HG02759 (cell line): Measurements from ENCODE around the gene STX12.
"Not testable (repeated sequence)": the region's sequence is repeated elsewhere in the genome, so short reads cannot be mapped to it uniquely, and the experiment has no call there.

Experiments
- ATAC-seq: cut with Tn5 transposase; IDR thresholded peaks from one replicate; pipeline ENCODE4 v1.9.1; 2021; ENCODE audit warnings: mild to moderate bottlenecking, moderate library complexity; ENCODE audit not compliant: unreplicated experiment

The STX12 gene

GRCh38 chr1:27774654-27775053, 1.6 kb downstream of the STX12 start:
- ATAC-seq: no peak

DNA sequence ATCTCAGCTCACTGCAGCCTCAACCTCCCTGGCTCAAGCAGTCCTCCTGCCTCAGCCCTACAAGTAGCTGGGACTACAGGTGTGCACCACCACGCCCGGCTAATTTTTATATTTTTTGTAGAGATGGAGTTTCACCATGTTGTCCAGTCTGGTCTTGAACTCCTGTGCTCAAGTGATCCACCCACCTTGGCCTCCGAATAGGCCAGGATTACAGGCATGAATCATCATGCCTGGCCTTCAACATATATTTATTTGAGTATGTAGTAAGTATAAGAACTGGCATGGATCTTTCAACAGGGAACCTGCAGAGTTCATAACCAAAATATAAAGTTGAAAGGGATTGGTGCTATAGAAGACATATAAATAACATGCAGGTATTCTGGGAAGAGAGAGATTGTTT, 2.3 kb downstream of the STX12 start:
- ATAC-seq: not testable (repeated sequence)

- ATAC-seq: not testable (repeated sequence)
Measured at GRCh38 chr1:27776276-27776675, 3.3 kb downstream of the STX12 start.

- ATAC-seq: no peak
Measured at GRCh38 chr1:27778056-27778455, 5.0 kb downstream of the STX12 start.

DNA sequence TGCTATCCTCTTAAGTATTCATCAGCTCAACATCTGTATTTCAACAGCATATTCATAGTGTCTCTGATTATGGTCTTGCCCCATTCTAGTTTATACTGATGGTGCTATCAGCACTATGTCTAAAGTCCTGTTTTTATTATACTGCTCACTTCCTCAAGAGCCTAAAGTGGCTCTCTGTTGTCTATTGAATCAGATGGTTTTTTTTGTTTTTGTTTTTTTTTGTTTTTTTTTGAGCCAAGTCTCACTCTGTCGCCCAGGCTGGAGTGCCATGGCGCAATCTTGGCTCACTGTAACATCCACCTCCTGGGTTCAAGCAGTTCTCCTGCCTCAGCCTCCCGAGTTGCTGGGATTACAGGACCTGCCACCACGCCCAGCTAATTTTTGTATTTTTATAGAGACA, 6.1 kb downstream of the STX12 start:
- ATAC-seq: no peak

GRCh38 chr1:27782950-27783349, 9.9 kb downstream of the STX12 start:
- ATAC-seq: no peak

DNA sequence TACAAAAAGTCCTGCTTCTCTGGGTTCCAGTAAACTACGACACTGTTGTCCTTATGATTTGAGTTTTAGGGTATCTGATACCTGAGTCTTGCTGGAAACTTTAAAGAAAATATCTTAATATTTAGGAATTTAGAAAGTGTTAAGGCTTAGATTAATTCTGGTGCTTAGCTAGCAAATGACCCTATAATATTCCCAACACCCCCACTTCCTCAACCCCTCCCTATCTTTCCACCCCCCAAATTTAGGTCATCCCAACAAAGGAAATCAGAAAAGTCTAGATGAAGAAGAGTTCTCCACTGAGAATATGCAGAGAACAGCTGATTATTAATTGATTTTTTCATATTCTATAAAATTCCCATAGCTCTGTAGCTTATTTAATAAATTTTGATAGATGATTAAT, 11.7 kb downstream of the STX12 start:
- ATAC-seq: no peak

DNA sequence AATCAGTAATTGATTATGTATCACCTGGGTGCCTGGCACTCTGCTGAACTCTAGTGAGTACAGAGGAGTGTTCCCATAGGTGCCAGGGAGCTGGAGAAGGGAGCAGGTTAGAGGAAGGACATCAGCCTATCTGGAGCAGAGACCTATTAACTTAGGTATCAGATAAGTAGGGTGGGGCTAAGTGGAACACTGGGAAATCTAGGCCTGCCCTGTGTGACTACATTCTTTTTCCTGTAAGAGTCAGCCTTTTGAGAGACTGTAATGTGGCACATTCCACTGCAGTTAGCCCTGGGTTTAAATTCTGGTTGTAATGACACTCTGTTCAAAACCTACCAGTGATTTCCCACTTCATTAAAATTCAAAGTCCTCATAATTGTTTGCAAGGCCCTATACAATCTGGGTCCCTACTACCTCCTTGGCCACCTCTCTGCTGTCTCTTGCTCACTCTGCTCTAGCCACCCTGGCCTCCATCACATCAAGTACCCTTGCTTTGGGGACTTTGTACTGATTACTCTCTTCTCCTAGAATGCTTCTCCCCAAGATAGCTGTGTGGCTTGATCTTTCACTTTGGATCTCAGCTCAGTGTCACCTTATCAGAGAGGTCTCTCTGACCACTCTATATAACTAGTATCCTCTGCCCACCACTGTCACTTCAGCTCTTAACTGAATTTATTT, 12.9 kb downstream of the STX12 start:
- no peak for ATAC-seq

- ATAC-seq: no peak
Measured at GRCh38 chr1:27787895-27788294, 14.9 kb downstream of the STX12 start.

DNA sequence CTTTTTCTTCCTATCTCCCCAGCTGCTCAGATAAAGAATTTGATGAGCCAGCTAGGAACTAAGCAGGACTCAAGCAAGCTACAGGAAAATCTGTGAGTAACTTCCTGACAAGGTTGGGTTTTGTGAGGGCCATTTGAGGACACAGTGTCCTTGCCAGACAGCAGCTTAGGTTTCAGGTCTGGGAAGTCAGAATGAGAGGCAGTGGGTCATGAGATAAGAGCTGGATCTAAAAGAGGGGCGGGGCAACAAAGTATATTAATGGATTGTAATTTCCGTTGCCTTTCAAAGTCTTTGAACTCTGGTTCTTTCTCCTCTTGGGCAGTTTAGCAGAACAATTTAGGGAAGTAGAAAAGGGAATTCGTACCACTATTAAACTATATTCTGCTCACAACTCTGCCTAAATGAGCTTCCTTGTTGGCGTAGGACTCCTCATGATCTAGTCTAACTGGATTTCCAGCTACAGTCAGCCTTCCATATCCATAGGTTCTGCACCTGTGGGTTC, 16.6 kb downstream of the STX12 start:
- no peak for ATAC-seq

DNA sequence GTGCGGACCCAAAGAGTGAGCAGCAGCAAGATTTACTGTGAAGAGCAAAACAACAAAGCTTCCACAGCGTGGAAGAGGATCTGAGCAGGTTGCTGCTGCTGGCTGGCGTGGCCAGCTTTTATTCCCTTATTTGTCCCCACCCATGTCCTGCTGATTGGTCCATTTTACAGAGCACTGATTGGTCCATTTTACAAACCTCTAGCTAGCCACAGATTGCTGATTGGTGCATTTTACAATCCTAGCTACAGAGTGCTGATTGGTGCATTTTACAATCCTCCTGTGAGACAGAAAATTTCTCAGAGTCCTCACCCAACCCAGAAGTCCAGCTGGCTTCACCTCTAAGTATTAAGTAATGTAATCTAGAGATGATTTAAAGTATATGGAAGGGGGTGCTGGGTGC, 17.3 kb downstream of the STX12 start:
- not testable (repeated sequence) for ATAC-seq

GRCh38 chr1:27795601-27796000, 22.6 kb downstream of the STX12 start:
- ATAC-seq: no peak

- ATAC-seq: no peak
Measured at GRCh38 chr1:27804791-27805190, 31.8 kb downstream of the STX12 start.

GRCh38 chr1:27806758-27807157, 33.7 kb downstream of the STX12 start:
- no peak for ATAC-seq

- ATAC-seq: no peak
Measured at GRCh38 chr1:27807385-27807784, 34.4 kb downstream of the STX12 start.

- not testable (repeated sequence) for ATAC-seq
Measured at GRCh38 chr1:27808131-27808530, 35.1 kb downstream of the STX12 start.

- no peak for ATAC-seq
Measured at GRCh38 chr1:27809883-27810282, 36.9 kb downstream of the STX12 start.

DNA sequence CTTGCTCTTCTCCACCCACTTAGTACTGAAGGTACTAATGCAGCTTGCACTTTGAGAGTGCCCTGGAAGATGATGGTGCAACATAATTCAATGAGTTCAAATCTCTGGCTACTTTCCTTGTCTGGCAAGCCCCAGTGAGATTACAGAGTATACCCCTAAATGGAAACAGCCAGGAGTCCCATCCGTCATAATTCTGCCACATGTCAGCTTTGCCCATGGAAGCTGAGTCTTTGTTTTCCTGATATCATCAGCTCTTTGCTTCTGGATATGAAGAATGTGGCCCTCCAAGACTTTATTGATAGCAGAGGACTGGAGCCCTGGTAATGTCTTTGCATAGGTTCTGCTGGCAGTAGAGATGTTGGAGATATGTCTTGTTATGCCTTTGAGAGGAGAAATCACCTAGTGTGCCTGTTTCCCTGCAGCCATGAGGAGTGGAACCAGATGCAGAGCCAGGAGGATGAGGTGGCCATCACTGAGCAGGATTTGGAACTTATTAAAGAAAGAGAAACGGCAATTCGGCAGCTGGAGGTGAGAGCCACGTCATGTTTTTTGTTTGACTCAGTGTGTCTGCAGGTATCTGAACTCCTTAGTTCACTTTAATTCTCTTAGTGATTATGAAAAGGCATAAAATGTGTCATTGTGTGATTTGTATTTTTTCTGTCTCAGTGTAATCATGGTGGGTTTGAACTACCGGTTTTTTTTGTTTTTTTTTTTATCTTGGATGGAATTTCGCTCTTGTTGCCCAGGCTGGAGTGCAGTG, 38.9 kb downstream of the STX12 start:
- ATAC-seq: no peak

DNA sequence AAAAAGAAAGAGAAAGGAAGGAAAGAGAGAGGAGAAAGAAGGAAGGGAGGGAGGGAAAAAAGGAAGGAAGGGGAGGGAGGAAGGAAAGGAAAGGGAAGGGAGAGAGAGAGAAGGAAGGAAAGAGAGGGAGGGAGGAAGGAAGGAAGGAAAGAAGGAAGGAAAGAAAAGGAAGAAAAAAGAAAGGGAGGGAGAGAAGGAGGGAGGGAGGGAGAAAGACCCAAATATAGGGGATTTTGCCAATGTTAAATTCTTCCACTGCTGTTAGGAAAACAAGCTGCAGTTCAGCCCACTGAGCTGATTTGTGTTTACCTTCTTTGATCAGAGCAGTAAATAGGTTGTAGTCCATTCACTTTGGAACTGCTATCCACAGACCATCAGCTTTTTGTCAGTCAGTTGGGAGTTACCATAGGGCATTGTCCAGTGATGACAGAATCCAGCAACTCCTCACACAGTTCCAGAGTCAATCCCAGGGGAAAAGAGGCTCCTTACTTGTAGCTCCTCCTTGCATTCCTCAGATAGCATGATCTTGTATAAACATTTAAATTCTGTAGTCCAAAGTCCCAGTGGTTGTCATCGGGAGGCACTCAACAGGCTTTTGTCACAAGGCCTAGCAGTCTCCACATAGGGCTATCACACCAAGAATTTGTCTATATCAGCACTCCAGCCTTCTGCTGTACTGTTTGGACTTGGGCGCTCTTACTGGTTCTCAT, 44.1 kb downstream of the STX12 start:
- no peak for ATAC-seq

DNA sequence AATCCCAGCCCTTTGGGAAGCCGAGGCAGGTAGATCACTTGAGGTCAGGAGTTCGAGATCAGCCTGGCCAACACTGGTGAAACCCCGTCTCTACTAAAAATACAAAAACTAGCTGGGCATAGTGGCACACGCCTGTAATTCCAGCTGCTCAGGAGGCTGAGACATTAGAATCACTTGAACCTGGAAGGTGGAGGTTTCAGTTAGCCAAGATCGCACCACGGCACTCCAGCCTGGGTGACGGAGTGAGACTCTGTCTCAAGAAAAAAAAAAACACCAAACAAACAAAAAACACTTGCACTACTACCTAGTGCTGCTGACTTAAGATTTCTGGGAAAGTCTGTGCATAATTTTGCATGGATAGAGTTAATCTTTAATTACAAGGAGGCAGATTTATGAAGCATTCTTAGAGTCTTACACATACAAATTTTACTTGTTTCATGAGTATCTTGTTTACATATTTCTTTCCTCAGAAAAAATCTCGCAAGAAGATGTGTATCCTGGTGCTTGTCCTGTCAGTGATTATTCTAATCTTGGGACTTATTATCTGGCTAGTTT, 48.8 kb downstream of the STX12 start:
- no peak for ATAC-seq

GRCh38 chr1:27823784-27824183, 50.8 kb downstream of the STX12 start:
- ATAC-seq: no peak
